Activated effector memory CD4-positive, alpha-beta T cell treated with Interleukin-2 at 50 U/mL for 16 hours (primary cell): ENCODE results near the gene NRXN2.
A peak's percentile ranks its signal among the peaks of the same experiment; 100 is the strongest.

Source experiments
- DNase-seq: peaks from one replicate; pipeline ENCODE4 v3.0.0-alpha.2; 2020

Gene NRXN2

GRCh38 chr11:64694821-64695365, 28.1 kb downstream of the NRXN2 start:
- no peak for DNase-seq

- no peak for DNase-seq
These were observed 28.8 kb downstream of the NRXN2 start for GRCh38 chr11:64694026-64694755.

GRCh38 chr11:64692764-64693331, 30.1 kb downstream of the NRXN2 start:
- DNase-seq = no peak

- DNase-seq = no peak
These were observed 31.5 kb downstream of the NRXN2 start for GRCh38 chr11:64691543-64691942.

- no peak for DNase-seq
These were observed 32.8 kb downstream of the NRXN2 start for GRCh38 chr11:64690235-64690634.

GRCh38 chr11:64688534-64688982, 34.4 kb downstream of the NRXN2 start:
- peak; percentile 77 for DNase-seq

GRCh38 chr11:64687643-64688533, 35.1 kb downstream of the NRXN2 start:
- DNase-seq = no peak

- DNase-seq = no peak
These were observed 35.8 kb downstream of the NRXN2 start for GRCh38 chr11:64687204-64687603.

GRCh38 chr11:64686466-64687170, 36.4 kb downstream of the NRXN2 start:
- DNase-seq = no peak

- no peak for DNase-seq
These were observed 37.5 kb downstream of the NRXN2 start for GRCh38 chr11:64685536-64685935.

GRCh38 chr11:64684357-64684756, 38.6 kb downstream of the NRXN2 start:
- DNase-seq = no peak

- no peak for DNase-seq
These were observed 41.8 kb downstream of the NRXN2 start for GRCh38 chr11:64681171-64681570.

GRCh38 chr11:64679846-64680245, 43.2 kb downstream of the NRXN2 start:
- no peak for DNase-seq

GRCh38 chr11:64677441-64678023, 45.5 kb downstream of the NRXN2 start:
- no peak for DNase-seq

GRCh38 chr11:64676261-64676615, 46.8 kb downstream of the NRXN2 start:
- DNase-seq = no peak

GRCh38 chr11:64675450-64676260, 47.3 kb downstream of the NRXN2 start:
- DNase-seq = no peak

GRCh38 chr11:64674774-64675173, 48.2 kb downstream of the NRXN2 start:
- DNase-seq = no peak

- no peak for DNase-seq
These were observed 49.7 kb downstream of the NRXN2 start for GRCh38 chr11:64673279-64673678.

- no peak for DNase-seq
These were observed 50.1 kb downstream of the NRXN2 start for GRCh38 chr11:64672875-64673274.

- no peak for DNase-seq
These were observed 52.0 kb downstream of the NRXN2 start for GRCh38 chr11:64670975-64671374.

GRCh38 chr11:64667154-64667745, 55.7 kb downstream of the NRXN2 start:
- DNase-seq = no peak
